GM19455 (cell line): ENCODE results near the gene ATG12.
"Not testable (repeated sequence)": the region's sequence is repeated elsewhere in the genome, so short reads cannot be mapped to it uniquely, and the experiment has no call there.

ENCODE experiments used
- ATAC-seq: cut with Tn5 transposase; IDR thresholded peaks from one replicate; pipeline ENCODE4 v1.9.1; 2021; ENCODE audit not compliant: unreplicated experiment

ATG12 gene

DNA sequence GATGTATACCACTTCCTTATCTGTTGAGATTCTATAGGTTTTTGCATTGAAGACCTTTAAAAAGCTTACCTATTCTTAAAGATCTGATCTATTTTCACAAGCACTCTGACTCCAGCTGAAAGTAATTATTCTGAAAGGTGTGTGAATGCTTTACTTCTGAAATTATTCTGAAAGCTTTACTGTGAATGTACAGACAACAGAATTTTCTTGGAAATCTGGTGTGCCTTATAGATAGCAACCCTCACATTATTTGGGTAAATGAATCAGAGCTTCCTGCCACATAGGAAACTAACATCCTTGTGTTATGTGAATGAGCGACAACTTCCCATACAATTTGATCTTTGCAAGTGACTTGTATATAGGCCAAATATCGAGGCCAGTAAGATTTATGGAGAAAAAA lies 31.4 kb downstream of the ATG12 start:
- no peak for ATAC-seq

DNA sequence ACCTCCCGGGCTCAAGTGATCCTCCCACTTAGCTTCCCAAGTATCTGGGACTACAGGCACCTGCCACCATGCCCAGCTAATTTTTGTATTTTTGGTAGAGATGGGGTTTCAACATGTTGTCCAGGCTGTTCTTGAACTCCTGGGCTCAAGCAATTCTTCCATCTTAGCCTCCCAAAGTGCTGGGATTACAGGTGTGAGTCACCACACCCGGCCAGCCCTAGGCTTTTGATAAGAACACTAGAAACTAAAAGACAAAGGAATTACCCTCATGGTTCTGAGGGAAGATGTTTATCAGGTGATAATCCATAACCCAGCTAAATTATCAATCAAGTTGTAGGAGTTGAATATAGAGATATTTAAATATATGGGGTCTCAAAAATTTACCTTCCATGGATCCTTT lies 33.3 kb downstream of the ATG12 start:
- ATAC-seq: not testable (repeated sequence)

GRCh38 chr5:115807654-115808052 lies 33.7 kb downstream of the ATG12 start:
- ATAC-seq: no peak

DNA sequence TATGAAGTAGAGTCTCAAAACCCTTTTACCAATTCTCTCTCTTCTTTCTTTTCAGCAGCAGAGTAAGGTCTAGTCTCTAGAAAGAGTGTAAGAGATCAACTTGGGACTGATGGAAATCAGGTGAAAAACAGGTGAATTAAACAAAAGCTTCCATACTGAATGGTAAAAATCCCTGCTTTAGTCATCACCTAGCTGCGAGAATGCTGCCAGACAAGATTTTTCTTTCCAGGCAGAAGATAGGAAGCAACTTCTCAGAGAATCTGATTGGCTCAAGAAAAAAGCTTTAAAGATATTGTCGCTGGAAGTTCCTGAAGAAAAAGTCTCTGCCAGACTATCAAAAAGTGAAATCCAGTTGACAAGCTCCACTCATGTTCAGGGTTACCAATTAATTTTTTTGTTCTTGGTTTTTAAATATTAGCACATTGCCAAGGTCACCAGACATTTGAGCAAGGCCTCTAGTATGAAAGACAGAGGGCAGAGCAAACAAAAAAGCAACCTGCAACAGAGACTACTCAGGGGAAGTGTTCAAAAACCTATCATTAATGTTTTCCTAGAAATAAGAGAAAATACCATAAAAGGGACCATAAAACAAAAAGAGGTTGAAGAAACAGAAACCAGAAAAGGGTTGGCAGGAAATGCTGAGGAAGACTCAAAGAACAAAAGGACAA lies 34.2 kb downstream of the ATG12 start:
- ATAC-seq: no peak

GRCh38 chr5:115801984-115802383 lies 39.4 kb downstream of the ATG12 start:
- ATAC-seq: no peak

DNA sequence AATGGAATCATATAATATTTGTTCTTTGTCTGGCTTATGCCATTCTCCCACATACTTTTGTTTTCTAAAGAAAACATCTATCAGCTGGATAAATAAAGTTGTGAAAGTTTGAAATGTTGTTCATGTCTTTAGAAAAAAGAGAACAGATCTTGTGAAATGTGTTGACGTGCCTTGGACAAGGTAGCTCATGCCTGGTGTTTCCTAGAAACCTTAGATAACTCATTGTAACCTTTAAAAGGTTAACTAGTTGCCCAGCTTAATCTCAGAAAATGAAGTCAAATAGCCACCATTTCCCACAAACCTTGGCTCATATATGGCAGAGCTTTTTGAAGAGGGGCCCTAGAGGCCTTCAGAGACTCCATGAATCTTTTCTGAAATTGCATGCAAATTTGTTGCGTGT lies 40.2 kb downstream of the ATG12 start:
- ATAC-seq: no peak

DNA sequence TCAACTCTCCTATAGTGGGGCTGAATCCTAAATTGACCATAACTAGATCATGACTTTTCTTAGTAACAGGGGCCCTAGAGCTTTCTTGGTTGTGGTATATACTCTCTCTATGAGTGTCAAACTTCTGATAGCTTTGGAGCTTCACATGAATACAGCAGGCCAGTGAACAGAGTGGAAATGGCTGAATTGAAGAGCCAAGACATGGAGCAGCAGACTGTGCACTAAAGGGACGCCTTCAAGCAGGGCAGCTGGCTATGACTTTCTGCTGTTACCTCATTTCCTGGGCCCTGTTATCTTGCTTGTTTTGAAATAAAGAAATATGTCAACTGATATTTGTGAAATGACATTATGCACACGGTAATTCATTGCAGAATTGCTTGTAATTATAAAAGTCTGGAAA lies 41.3 kb downstream of the ATG12 start:
- ATAC-seq: no peak

DNA sequence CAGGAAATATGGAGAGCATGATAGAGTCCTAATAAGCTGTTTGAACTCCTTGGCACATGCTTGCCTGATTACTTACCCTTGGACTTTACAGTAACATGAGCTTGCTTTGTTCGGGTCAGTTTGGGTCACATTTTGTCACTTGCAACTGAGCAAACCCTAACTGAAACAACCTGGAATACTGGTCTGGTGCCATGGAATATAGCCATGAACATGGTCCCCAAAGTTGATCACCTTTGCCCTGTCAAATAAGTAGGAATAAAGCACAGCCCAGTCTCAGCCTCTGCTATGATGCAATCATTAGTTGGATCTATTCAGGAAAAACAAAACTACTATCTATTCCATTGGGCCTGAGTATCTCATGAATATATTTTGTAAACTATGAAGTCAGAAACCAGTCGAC lies 43.1 kb downstream of the ATG12 start:
- ATAC-seq: no peak

GRCh38 chr5:115796656-115797055 lies 44.7 kb downstream of the ATG12 start:
- ATAC-seq: no peak

DNA sequence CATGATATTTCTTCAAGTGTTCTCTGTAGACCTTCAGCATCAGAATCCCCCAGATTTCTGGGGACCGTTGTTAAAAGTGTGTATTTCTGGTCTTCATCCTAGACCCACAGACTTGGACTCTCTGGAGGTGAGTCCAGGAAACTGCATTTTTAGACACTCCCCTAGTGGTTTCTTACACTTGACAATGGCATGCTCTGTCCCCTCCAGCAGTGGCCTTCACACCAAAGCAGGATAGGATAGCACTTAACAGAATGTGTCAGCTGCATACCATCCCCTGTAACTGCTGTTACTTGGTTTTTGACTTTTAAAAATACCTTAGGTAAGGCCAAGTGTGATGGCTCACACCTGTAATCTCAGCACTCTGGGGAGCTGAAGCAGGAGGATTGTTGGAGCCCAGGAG lies 45.7 kb downstream of the ATG12 start:
- ATAC-seq: no peak

GRCh38 chr5:115788440-115788839 lies 52.9 kb downstream of the ATG12 start:
- ATAC-seq: no peak

DNA sequence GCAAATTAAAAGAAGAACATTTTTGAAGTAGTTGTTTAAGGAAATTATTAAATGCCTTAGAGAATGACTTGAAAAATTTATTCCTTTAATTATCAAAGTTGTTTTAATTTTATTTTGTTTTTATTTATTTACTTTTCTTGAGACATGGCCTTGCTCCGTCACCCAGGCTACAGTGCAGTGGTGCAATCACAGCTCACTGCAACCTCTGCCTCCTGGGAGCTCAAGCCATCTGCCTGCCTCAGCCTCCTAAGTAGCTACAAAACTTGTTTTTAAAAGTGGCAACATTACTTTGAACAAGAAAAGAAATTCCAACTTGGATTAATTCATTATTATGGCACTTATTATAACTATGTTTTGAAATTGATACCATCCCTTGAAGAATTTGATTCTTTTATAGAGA lies 53.9 kb downstream of the ATG12 start:
- ATAC-seq: no peak

DNA sequence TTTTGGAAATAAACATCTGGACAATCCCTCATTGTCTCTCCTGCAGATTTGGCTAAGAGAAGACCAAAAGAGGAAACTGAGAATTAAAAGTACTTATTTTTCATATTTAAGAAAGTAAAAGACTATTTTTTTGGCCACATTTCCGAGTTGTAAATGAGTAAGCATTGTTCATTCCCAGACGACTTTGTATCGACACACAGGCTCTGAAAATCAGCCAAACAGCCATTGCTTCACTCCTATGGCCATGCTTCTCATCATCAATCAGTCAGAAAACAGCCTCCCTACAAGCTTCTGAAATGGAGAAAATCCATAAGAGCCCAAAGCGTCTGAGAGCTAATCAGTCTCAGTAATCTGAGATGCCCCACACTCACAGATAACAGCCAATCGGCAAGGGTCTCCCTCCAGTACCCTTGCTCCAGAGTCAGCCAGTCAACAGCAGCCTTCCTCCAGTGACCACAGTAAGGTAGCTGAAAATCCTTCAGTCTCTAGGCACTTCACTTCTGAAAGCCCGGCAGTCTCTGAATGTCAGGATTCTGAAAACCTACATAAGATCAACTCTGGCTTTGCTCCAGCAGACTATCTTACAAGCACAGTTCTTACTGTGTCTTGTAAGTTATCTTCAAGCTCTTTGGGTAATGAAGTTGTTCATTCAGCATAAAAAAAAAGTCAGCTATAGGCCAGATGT lies 55.8 kb downstream of the ATG12 start:
- ATAC-seq: no peak

- no peak for ATAC-seq
These were observed 62.9 kb downstream of the ATG12 start for GRCh38 chr5:115778417-115778816.
